ENCODE measurements around the gene CPNE2. TPM values are rescaled to one million over a fixed set of nuclear protein-coding genes. Genes with fewer than 3 reads are reported as not detected.

Gene CPNE2
- total and polyA plus RNA-seq, 2 of the 8 experiments (the other 6 are each of a cell fraction or from before 2014, with no cell fraction given): 10.6 to 39.5 TPM

DNA sequence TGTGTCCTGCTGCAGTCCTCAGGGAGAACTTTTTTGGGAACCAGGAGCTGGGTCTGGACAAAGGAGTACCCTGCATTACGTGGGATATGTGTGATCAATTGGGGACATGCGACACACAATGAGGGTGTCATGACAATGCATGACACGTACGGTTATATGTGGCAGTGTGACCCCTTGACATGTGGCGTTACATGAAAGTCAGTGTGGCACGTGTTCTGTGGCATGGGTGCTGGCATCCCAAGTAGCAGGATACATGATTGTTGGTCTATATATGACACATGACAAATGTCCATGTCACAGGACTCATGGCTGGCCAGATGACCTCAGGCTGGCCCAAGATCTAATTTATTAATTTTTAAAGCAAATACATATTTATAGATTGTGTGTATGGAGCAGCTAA is 9.7 kb upstream of the CPNE2 start:
- Histone ChIP-seq H4K20me1 (replicated peaks in 1 of 2; ENCODE audit: control insufficient read depth in 1 of 2, insufficient read depth in 2 of 2, low read length in 2 of 2) (no peaks in the 10 kb centered on the region), H3K23me2 (ENCODE audit: low read depth, low read length) (no peaks in the 10 kb centered on the region), H3K79me1 (ENCODE audit: low read depth, low read length) (no peaks in the 10 kb centered on the region), H2BK120ac (replicated peaks; ENCODE audit: low read depth, low read length) (no peak overlapping the region), H3K27me3 (replicated peaks in 1 of 4; ENCODE audit: control insufficient read depth in 3 of 4, extremely low read depth in 1 of 4, insufficient read depth in 3 of 4, low read length in 3 of 4) (no peaks in the 10 kb centered on the region), H4K5ac (ENCODE audit: insufficient read length, low read depth, low read length) (no peak overlapping the region), H3K23ac (ENCODE audit: insufficient read length) (no peak overlapping the region), H3K9ac (replicated peaks in 1 of 4; ENCODE audit: extremely low read depth in 1 of 4, low read depth in 3 of 4, low read length in 3 of 4) (no peak overlapping the region), H2AFZ (ENCODE audit: low read length) (no peak overlapping the region), H3K4me1 (replicated peaks in 1 of 4; ENCODE audit: control insufficient read depth in 3 of 4, insufficient read depth in 4 of 4, low read length in 3 of 4) (peaks cover 0 to 2% (median 0%) of the 10 kb centered on the region in 4 experiments; a peak in 1 of 7 replicates), H2AK5ac (ENCODE audit: low read depth, low read length) (no peak overlapping the region), H3K18ac (ENCODE audit: extremely low read depth, low read length) (no peak overlapping the region), H3K14ac (ENCODE audit: insufficient read length) (no peak overlapping the region), H3K56ac (replicated peaks; ENCODE audit: insufficient read length, low read depth, low read length) (no peak overlapping the region), H2BK15ac (ENCODE audit: low read length) (no peak overlapping the region), H3K27ac (ENCODE audit: low read depth, low read length) (no peak overlapping the region), H2BK5ac (ENCODE audit: low read depth, low read length) (no peak overlapping the region), H3K36me3 (ENCODE audit: control insufficient read depth in 2 of 4, insufficient read depth in 4 of 4, low read length in 3 of 4) (no peaks in the 10 kb centered on the region), H4K8ac (ENCODE audit: extremely low read depth, insufficient read depth, low read length) (no peak overlapping the region), H2BK20ac (ENCODE audit: low read length) (no peak overlapping the region), H3K9me3 (ENCODE audit: insufficient read depth in 2 of 2, low read depth in 1 of 2, low read length in 1 of 2) (no peaks in the 10 kb centered on the region), H3K4me2 (ENCODE audit: insufficient read depth in 1 of 2, low read depth in 2 of 2, low read length in 2 of 2) (no peak overlapping the region), H3K4ac (replicated peaks; ENCODE audit: insufficient read length, low read depth, low read length) (no peak overlapping the region), H2BK12ac (ENCODE audit: low read depth, low read length) (0 out of 2 replicates have a peak overlapping the region, but pooled peaks have one; percentile 2), H3K79me2 (ENCODE audit: control insufficient read depth in 1 of 2, insufficient read depth in 2 of 2, low read length in 2 of 2) (no peaks in the 10 kb centered on the region), H3K4me3 (ENCODE audit: extremely low read depth in 1 of 4, insufficient read depth in 2 of 4, low read depth in 3 of 4, low read length in 4 of 4) (no peak overlapping the region), H4K91ac (replicated peaks; ENCODE audit: insufficient read length, low read length) (no peak overlapping the region)
- FAIRE-seq: no peak
- 86% methylated on average over 6 of the region's 6 CpGs; no CpG with 5 or more reads in 1 of the 2 experiments for WGBS, 2 experiments (ENCODE audit: extremely low coverage in 1 of 2, insufficient coverage in 1 of 2, insufficient read length in 1 of 2, insufficient replicate concordance in 2 of 2, low coverage in 1 of 2, low lambda C conversion rate in 2 of 2, missing lambda C conversion rate in 1 of 2)
- no peak for DNase-seq (ENCODE audit: low read depth in 1 of 2, low spot score in 2 of 2)
- CTCF ChIA-PET (ENCODE audit: partially characterized antibody): interaction anchor here (0.6 to 7.0 kb wide), 11 partner anchors 10 to 384 kb away, joined by 3 to 100 read pairs (median 7); partner anchors contain the start of gene CPNE2
- TF ChIP-seq PHF8 (conservative IDR thresholded peaks at IDR 0.05; ENCODE audit: low read depth, low read length) (no peak), SUZ12 (IDR thresholded peaks at IDR 0.05; ENCODE audit: low read length) (no peak), POU5F1 (IDR thresholded peaks at IDR 0.05; ENCODE audit: low read depth, low read length) (no peak), FOSL1 (IDR thresholded peaks at IDR 0.05; ENCODE audit: insufficient read depth, low read depth, low read length) (no peak), RXRA (IDR thresholded peaks at IDR 0.05; ENCODE audit: insufficient read depth, low read depth, low read length) (no peak), EP300 (IDR thresholded peaks at IDR 0.05; ENCODE audit: borderline replicate concordance in 1 of 2, low read depth in 2 of 2, low read length in 2 of 2) (no peak), SIX5 (IDR thresholded peaks at IDR 0.05; ENCODE audit: low read depth, low read length) (no peak), NRF1 (IDR thresholded peaks at IDR 0.05; ENCODE audit: low read depth, low read length) (no peak), SP2 (IDR thresholded peaks at IDR 0.05; ENCODE audit: low read length) (no peak), BCL11A (IDR thresholded peaks at IDR 0.05; ENCODE audit: low read depth in 2 of 2, low read length in 2 of 2) (no peak), BACH1 (IDR thresholded peaks at IDR 0.05; ENCODE audit: low read length) (no peak), GTF2F1 (IDR thresholded peaks at IDR 0.05; ENCODE audit: borderline replicate concordance, low read depth, low read length) (no peak), BRCA1 (IDR thresholded peaks at IDR 0.05; ENCODE audit: low read depth, low read length) (no peak)
- TF ChIP-seq, protein P1, sequence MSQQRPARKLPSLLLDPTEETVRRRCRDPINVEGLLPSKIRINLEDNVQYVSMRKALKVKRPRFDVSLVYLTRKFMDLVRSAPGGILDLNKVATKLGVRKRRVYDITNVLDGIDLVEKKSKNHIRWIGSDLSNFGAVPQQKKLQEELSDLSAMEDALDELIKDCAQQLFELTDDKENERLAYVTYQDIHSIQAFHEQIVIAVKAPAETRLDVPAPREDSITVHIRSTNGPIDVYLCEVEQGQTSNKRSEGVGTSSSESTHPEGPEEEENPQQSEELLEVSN (IDR thresholded peaks at IDR 0.05): no peak
- POLR2A ChIA-PET (ENCODE audit: partially characterized antibody): no interaction called here
